IMR-90 (cell line): ENCODE measurements around the gene CYTH1. TPM values are rescaled to one million over a fixed set of nuclear protein-coding genes. Genes with fewer than 3 reads are reported as not detected.

Experiments
- ATAC-seq: fragments of 200-7000 bp; cut with Tn5 transposase; 2 replicates; pipeline ENCODE4 v1.9.1; 2020; ENCODE audit warnings: low read depth, mild to moderate bottlenecking, moderate library complexity
- BruUV-seq: library from RNA; stranded (reverse); fragments of 400-500 nt; replicated peaks from 2 replicates; lab custom pipeline; 2021; lab: Mats Ljungman, UMichigan
- CTCF ChIA-PET: fragments of 300-600 bp; formaldehyde crosslinking; extraction: SDS; loops from one replicate; lab custom pipeline; 2021; ENCODE audit warnings: antibody characterized with exemption; lab: Yijun Ruan, JAX
- POLR2A ChIA-PET: fragments of 300-600 bp; sonication (Branson Sonifier 250); formaldehyde crosslinking; loops from one replicate; lab custom pipeline; 2022; ENCODE audit warnings: antibody characterized with exemption; ENCODE audit not compliant: unreplicated experiment; lab: Charles Lee
- DNase-seq: peaks from one replicate; pipeline ENCODE4 v3.0.0; 2013
- H2AFZ ChIP-seq: replicated peaks from 2 replicates; pipeline ENCODE3; 2013; ENCODE audit warnings: low read length, mild to moderate bottlenecking; ENCODE audit not compliant: poor library complexity
- H2AK5ac ChIP-seq: 2 replicates; pipeline ENCODE4 v1.6.1; 2013; ENCODE audit warnings: low read depth, low read length, inconsistent platforms
- H2AK9ac ChIP-seq: replicated peaks from 2 replicates; pipeline ENCODE3; 2013; ENCODE audit warnings: mild to moderate bottlenecking, low read depth, low read length, moderate library complexity; ENCODE audit not compliant: poor library complexity
- H2BK120ac ChIP-seq: 2 replicates; pipeline ENCODE4 v1.6.1; 2013; ENCODE audit warnings: low read depth, low read length, inconsistent platforms
- H2BK15ac ChIP-seq: 3 replicates; pipeline ENCODE4 v1.6.1; 2013; ENCODE audit warnings: low read depth, low read length, inconsistent platforms
- H2BK20ac ChIP-seq: 2 replicates; pipeline ENCODE4 v1.6.1; 2013; ENCODE audit warnings: low read depth, mild to moderate bottlenecking, inconsistent platforms, low read length, moderate library complexity
- H2BK5ac ChIP-seq: 2 replicates; pipeline ENCODE4 v1.6.1; 2013; ENCODE audit warnings: mild to moderate bottlenecking, low read depth, low read length, inconsistent platforms; ENCODE audit not compliant: poor library complexity, severe bottlenecking
- H3K14ac ChIP-seq: replicated peaks from 2 replicates; pipeline ENCODE4 v1.6.1; 2013; ENCODE audit warnings: low read depth, low read length, inconsistent platforms
- H3K18ac ChIP-seq: 2 replicates; pipeline ENCODE4 v1.6.1; 2013; ENCODE audit warnings: low read depth, low read length, control low read depth
- H3K23ac ChIP-seq: 2 replicates; pipeline ENCODE4 v1.6.1; 2013; ENCODE audit warnings: low read depth, low read length, inconsistent platforms
- H3K27ac ChIP-seq: 2 replicates; pipeline ENCODE4 v1.5.1; 2013; ENCODE audit warnings: mild to moderate bottlenecking, control low read depth, low read length; ENCODE audit not compliant: insufficient read depth
- H3K27me3 ChIP-seq: 2 replicates; pipeline ENCODE4 v1.6.1; 2013; ENCODE audit warnings: low read length; ENCODE audit not compliant: control insufficient read depth, insufficient read depth
- H3K36me3 ChIP-seq: 2 replicates; pipeline ENCODE4 v1.6.1; 2013; ENCODE audit warnings: low read length, mixed read lengths; ENCODE audit not compliant: control insufficient read depth, insufficient read depth
- H3K4ac ChIP-seq: 2 replicates; pipeline ENCODE4 v1.6.1; 2013; ENCODE audit warnings: low read depth, low read length, inconsistent platforms
- H3K4me1 ChIP-seq: 2 replicates; pipeline ENCODE4 v1.6.1; 2013; ENCODE audit warnings: low read length, mixed read lengths; ENCODE audit not compliant: control insufficient read depth, insufficient read depth
- H3K4me2 ChIP-seq: 2 replicates; pipeline ENCODE4 v1.6.1; 2013; ENCODE audit warnings: low read depth, mild to moderate bottlenecking, control low read depth, low read length, moderate library complexity
- H3K4me3 ChIP-seq: 2 replicates; pipeline ENCODE4 v1.5.1; 2013; ENCODE audit warnings: low read depth, mild to moderate bottlenecking, control low read depth, low read length, moderate library complexity; ENCODE audit not compliant: insufficient read depth
- H3K56ac ChIP-seq: 2 replicates; pipeline ENCODE4 v1.6.1; 2013; ENCODE audit warnings: low read length, inconsistent platforms; ENCODE audit not compliant: insufficient read depth; ENCODE audit errors: extremely low read depth
- H3K79me1 ChIP-seq, 2 experiments: 2 replicates each; pipeline ENCODE4 v1.6.1; 2013; ENCODE audit warnings: low read length in 2 of 2, inconsistent platforms in 1 of 2, low read depth in 1 of 2
- H3K9ac ChIP-seq: 2 replicates; pipeline ENCODE4 v1.6.1; 2013; ENCODE audit warnings: low read depth, low read length, control low read depth
- H3K9me1 ChIP-seq: 2 replicates; pipeline ENCODE4 v1.6.1; 2013; ENCODE audit warnings: low read length, inconsistent platforms; ENCODE audit not compliant: insufficient read depth
- H3K9me3 ChIP-seq: 2 replicates; pipeline ENCODE4 v1.6.1; 2013; ENCODE audit warnings: low read length; ENCODE audit not compliant: control insufficient read depth, insufficient read depth
- H4K20me1 ChIP-seq: 2 replicates; pipeline ENCODE4 v1.6.1; 2013; ENCODE audit warnings: low read length, inconsistent platforms; ENCODE audit not compliant: insufficient read depth
- H4K5ac ChIP-seq: 2 replicates; pipeline ENCODE4 v1.6.1; 2013; ENCODE audit warnings: mild to moderate bottlenecking, low read depth, low read length, control low read depth
- H4K8ac ChIP-seq, 2 experiments: 2 replicates each; pipeline ENCODE4 v1.6.1; 2013; ENCODE audit warnings: low read depth in 2 of 2, low read length in 2 of 2, control low read depth in 1 of 2, inconsistent platforms in 1 of 2
- H4K91ac ChIP-seq: 2 replicates; pipeline ENCODE4 v1.6.1; 2013; ENCODE audit warnings: low read depth, low read length, inconsistent platforms; ENCODE audit not compliant: insufficient read depth
- BHLHE40 ChIP-seq: fragments of 150-350 bp; IDR thresholded peaks from 2 replicates; pipeline ENCODE4 v1.6.1; 2016; ENCODE audit warnings: mild to moderate bottlenecking, low read depth, low read length
- CEBPB ChIP-seq: IDR thresholded peaks from 2 replicates; pipeline ENCODE4 v1.6.1; 2012; ENCODE audit warnings: low read depth, low read length, improper control_type of control experiment
- CHD1 ChIP-seq: IDR thresholded peaks from 2 replicates; pipeline ENCODE4 v1.6.1; 2012; ENCODE audit warnings: low read depth, low read length, improper control_type of control experiment
- ELK1 ChIP-seq: fragments of 150-350 bp; IDR thresholded peaks from 2 replicates; pipeline ENCODE4 v1.6.1; 2016; ENCODE audit warnings: low read depth, mild to moderate bottlenecking, low read length, moderate library complexity, borderline replicate concordance
- FOS ChIP-seq: fragments of 150-350 bp; IDR thresholded peaks from 2 replicates; pipeline ENCODE4 v1.6.1; 2016; ENCODE audit warnings: low read depth, low read length
- MAFK ChIP-seq: IDR thresholded peaks from 2 replicates; pipeline ENCODE4 v1.6.1; 2012; ENCODE audit warnings: low read depth, low read length, improper control_type of control experiment
- MAZ ChIP-seq: IDR thresholded peaks from 2 replicates; pipeline ENCODE4 v1.6.1; 2012; ENCODE audit warnings: low read depth, mild to moderate bottlenecking, low read length, improper control_type of control experiment, moderate library complexity, borderline replicate concordance
- NFE2L2 ChIP-seq: fragments of 150-350 bp; IDR thresholded peaks from 2 replicates; pipeline ENCODE4 v1.6.1; 2016; ENCODE audit warnings: low read depth, mild to moderate bottlenecking, low read length
- POLR2A ChIP-seq: IDR thresholded peaks from 2 replicates; pipeline ENCODE4 v1.6.1; 2012; ENCODE audit warnings: mild to moderate bottlenecking, low read depth, low read length
- RAD21 ChIP-seq: IDR thresholded peaks from 2 replicates; pipeline ENCODE4 v1.6.1; 2012; ENCODE audit warnings: low read length, improper control_type of control experiment
- RCOR1 ChIP-seq: IDR thresholded peaks from 2 replicates; pipeline ENCODE4 v1.6.1; 2012; ENCODE audit warnings: mild to moderate bottlenecking, low read length, improper control_type of control experiment; ENCODE audit not compliant: insufficient replicate concordance
- RFX5 ChIP-seq: IDR thresholded peaks from 2 replicates; pipeline ENCODE4 v1.8.0; 2012; ENCODE audit warnings: low read depth, mild to moderate bottlenecking, low read length, moderate library complexity
- SMC3 ChIP-seq: fragments of 150-350 bp; IDR thresholded peaks from 2 replicates; pipeline ENCODE4 v1.6.1; 2016; ENCODE audit warnings: low read depth, mild to moderate bottlenecking, antibody characterized with exemption, low read length, moderate library complexity
- USF2 ChIP-seq: fragments of 150-350 bp; IDR thresholded peaks from 2 replicates; pipeline ENCODE4 v1.6.1; 2017; ENCODE audit warnings: mild to moderate bottlenecking, antibody characterized with exemption, low read length, low read depth
- WGBS, 2 experiments: methylation state at CpG; one replicate each; pipeline versions ENCODE4 v1.1.5 to v1.1.7; 2013; ENCODE audit warnings: missing lambda C conversion rate in 2 of 2; ENCODE audit not compliant: insufficient read length in 1 of 2; ENCODE audit errors: extremely low coverage in 2 of 2; 5-methylcytosine and 5-hydroxymethylcytosine counted together
- dilution Hi-C: fragments of 300-500 bp; cut with HindIII; formaldehyde crosslinking; loops from one replicate; pipeline ENCODE4 v1.14.3; 2018; ENCODE audit warnings: low sequenced_read_pairs; ENCODE audit not compliant: unreplicated experiment
- in situ Hi-C: fragments of 300-500 bp; cut with MboI; formaldehyde crosslinking; loops from 3 replicates; pipeline ENCODE4 v1.14.3; 2019; ENCODE audit warnings: low sequenced_read_pairs, inconsistent platforms, mixed read lengths
- intact Hi-C: fragments of 100-400 bp; cut with micrococcal nuclease; formaldehyde crosslinking; loops from 2 replicates; pipeline ENCODE4 v1.10.0; 2022
- polyA plus RNA-seq, 3 experiments: library from polyadenylated mRNA; depleted of rRNA; stranded (reverse); fragments of >200 nt; gene quantifications; 2 replicates each; pipeline ENCODE4 v1.2.3, GENCODE V29; 2012; ENCODE audit warnings: low replicate concordance in 1 of 3
- total RNA-seq: library from RNA; depleted of rRNA; stranded (reverse); fragments of >200 nt; gene quantifications from 2 replicates; pipeline ENCODE4 v1.2.3, GENCODE V29; 2012
- TF ChIP-seq, protein P1 (sequence below): conservative IDR thresholded peaks from 2 replicates; pipeline ENCODE4 v1.5.1; 2012; ENCODE audit warnings: mild to moderate bottlenecking, low read depth, low read length, improper control_type of control experiment

Gene CYTH1
- total and polyA plus RNA-seq, 2 of the 4 experiments (the other 2 are of a cell fraction), result 7.9 to 12.4 TPM

DNA sequence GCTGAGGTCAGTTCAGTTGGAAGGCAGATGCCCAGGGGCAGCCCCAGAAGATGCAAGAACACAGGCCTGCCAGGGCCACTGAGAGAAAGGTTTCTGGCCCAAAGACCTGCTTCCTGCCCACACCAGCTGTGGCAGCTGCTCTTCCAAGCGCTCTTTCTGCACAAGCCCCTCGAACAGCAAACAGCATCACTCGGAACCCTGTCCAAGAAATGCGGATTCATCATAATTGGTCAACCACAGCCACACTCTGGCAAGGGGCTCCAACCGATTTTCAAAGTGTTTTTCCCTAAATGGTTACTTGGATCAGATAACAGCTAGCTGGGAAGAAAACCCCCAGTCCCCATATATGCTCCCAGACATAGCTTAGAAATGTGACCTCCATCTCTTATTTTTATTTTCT is 133.8 kb downstream of the CYTH1 start:
- no peaks in the 10 kb centered on the region for H3K36me3 ChIP-seq
- intact Hi-C loops, result no loop called here
- no peak overlapping the region for H2AFZ ChIP-seq
- H3K4me1 ChIP-seq, result no peaks in the 10 kb centered on the region; the same call in 1 of the 2 replicates
- H3K27me3 ChIP-seq, result peaks cover 32% of the 10 kb centered on the region
- H4K8ac ChIP-seq, result no peak overlapping the region
- H3K27ac ChIP-seq, result no peak overlapping the region
- H4K91ac ChIP-seq, result no peak overlapping the region
- no peaks in the 10 kb centered on the region for H4K20me1 ChIP-seq
- H2BK20ac ChIP-seq, result no peak overlapping the region
- H3K9ac ChIP-seq, result no peak overlapping the region
- no peak overlapping the region for H3K23ac ChIP-seq
- no peak overlapping the region for H3K4me2 ChIP-seq
- H4K5ac ChIP-seq, result no peak overlapping the region
- ATAC-seq, result no peak
- in situ Hi-C loops, result no loop called here
- no peak overlapping the region for H3K14ac ChIP-seq
- no peaks in the 10 kb centered on the region for H3K79me1 ChIP-seq
- CTCF ChIA-PET, result interaction anchor here (1.2 kb wide), 1 partner anchor 10 kb away, joined by 9 read pairs; no protein-coding TSS in a partner anchor
- dilution Hi-C loops, result no loop called here
- H2AK5ac ChIP-seq, result no peak overlapping the region
- no peak overlapping the region for H3K4me3 ChIP-seq
- peaks cover 7% of the 10 kb centered on the region for H3K9me3 ChIP-seq
- H2BK5ac ChIP-seq, result no peak overlapping the region
- H2AK9ac ChIP-seq, result no peak overlapping the region
- no peak overlapping the region for H2BK120ac ChIP-seq
- no peak overlapping the region for H3K56ac ChIP-seq
- H3K9me1 ChIP-seq, result no peaks in the 10 kb centered on the region
- 53% methylated on average over 2 of the region's 5 CpGs; no CpG with 5 or more reads in 1 of the 2 experiments for WGBS, 2 experiments
- no peak for DNase-seq
- TF ChIP-seq RCOR1 (no peak), FOS (no peak), CEBPB (no peak), RFX5 (no peak), MAFK (no peak), CHD1 (no peak), MAZ (no peak), BHLHE40 (no peak), RAD21 (no peak), SMC3 (no peak), USF2 (no peak), POLR2A (no peak), NFE2L2 (no peak), ELK1 (no peak)
- TF ChIP-seq, protein P1, sequence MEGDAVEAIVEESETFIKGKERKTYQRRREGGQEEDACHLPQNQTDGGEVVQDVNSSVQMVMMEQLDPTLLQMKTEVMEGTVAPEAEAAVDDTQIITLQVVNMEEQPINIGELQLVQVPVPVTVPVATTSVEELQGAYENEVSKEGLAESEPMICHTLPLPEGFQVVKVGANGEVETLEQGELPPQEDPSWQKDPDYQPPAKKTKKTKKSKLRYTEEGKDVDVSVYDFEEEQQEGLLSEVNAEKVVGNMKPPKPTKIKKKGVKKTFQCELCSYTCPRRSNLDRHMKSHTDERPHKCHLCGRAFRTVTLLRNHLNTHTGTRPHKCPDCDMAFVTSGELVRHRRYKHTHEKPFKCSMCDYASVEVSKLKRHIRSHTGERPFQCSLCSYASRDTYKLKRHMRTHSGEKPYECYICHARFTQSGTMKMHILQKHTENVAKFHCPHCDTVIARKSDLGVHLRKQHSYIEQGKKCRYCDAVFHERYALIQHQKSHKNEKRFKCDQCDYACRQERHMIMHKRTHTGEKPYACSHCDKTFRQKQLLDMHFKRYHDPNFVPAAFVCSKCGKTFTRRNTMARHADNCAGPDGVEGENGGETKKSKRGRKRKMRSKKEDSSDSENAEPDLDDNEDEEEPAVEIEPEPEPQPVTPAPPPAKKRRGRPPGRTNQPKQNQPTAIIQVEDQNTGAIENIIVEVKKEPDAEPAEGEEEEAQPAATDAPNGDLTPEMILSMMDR, result no peak
- no peak overlapping the region for H2BK15ac ChIP-seq
- no TSS peak for BruUV-seq
- H3K4ac ChIP-seq, result no peak overlapping the region
- no peak overlapping the region for H3K18ac ChIP-seq
- POLR2A ChIA-PET, result no interaction called here
